ENCODE results near the gene IWS1. TPM values are rescaled to one million over a fixed set of nuclear protein-coding genes. Genes with fewer than 3 reads are reported as not detected.

The IWS1 gene
- polyA plus RNA-seq, 1 donor = 41.8 TPM

DNA sequence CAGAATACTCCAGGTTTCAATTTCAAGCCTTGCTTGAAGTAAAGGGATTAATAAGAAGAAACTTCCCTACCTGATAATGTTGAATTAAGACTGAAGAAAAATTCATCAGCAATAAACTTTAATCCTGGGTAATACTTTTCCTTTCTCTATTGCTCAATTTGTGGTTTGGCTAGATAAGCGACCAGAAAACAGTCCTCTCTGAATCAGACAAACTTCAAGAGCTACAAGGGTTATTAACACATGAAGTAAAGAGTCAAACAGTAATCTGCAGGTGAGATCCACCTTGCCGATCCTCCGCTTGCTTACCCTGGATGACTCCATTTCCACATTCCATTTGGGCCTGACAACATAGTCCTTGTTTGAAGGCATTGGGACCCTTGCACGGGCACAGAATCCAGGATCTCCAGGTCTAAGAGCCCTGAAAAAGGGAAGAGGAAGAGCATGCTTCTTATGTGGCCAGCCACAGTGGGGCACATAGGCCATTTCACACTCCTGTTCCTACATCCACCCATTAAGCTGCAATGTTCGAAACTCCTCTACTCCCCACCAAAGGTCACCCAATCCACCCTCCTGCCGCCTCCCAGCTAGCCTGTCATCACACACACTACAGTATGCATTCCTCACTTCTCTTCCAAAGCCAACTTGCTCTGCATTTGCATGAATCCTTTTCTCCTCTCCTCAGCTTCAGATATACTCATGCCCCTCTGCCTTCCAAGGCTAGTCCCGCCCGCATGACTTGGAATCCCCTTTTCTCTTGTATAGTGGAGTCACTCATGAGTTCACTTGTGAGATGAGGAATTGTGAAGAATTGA lies 39.8 kb downstream of the IWS1 start:
- DNase-seq = no peak

- no peak for DNase-seq
These were observed 40.6 kb downstream of the IWS1 start for GRCh38 chr2:127485694-127486071.

GRCh38 chr2:127485051-127485693 lies 41.1 kb downstream of the IWS1 start:
- DNase-seq = no peak

DNA sequence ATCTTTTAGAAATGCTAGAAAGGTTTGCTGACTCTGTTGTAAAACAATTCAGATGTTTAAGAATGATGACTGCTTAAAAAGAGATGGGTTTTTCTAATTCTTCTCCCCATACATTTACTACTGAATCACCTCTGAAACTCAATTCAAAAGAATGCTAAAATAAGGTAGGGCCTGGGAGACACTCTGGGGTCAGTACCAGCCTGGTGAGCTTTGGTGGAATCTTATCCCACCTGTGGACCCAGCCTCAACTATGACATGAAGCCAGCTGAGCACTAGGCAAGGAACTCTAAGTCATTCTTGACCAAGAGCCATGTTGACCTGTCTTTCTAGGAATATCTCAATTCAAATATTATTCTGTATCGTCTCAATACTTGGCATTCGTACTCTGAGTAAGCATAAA lies 44.3 kb downstream of the IWS1 start:
- no peak for DNase-seq

DNA sequence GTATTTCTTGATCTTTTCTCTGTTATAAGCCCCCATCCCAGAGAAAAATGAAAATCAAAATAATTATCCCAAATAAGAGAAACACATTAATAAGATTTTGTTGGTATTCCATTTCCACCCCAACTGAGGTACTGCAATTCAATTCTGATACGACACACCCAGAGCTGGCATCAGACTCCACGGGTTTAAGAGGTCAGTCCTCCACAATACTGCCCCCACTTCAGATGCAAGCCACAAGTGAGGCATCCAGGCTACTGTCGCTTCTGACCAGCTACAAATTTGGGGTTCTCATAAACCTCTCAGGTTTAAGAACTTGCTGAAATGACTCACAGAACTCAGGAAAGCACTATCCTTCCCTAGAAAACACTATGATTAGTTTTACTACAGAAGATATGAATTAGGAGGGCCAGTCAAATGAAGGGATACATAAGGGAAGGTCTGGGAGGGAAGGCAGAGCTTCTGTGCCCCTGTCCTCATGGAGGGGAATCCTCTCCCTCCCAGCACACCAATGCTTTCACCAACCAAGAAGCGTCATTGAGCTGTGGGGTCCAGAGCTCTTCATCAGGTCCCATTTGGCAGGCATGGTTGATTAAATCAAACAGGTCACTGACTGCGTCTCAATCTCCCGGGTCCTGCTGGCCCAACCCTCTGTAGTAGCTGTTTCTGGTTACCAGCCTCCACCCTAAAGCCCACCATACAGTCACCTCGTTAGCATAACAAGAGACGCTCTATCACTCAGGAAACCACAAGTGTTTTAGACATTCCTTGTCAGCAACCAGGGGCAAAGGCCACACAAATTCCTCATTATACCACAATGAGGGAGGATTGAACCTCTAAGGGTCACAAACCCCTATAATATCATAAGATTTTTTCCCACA lies 46.2 kb downstream of the IWS1 start:
- no peak for DNase-seq

DNA sequence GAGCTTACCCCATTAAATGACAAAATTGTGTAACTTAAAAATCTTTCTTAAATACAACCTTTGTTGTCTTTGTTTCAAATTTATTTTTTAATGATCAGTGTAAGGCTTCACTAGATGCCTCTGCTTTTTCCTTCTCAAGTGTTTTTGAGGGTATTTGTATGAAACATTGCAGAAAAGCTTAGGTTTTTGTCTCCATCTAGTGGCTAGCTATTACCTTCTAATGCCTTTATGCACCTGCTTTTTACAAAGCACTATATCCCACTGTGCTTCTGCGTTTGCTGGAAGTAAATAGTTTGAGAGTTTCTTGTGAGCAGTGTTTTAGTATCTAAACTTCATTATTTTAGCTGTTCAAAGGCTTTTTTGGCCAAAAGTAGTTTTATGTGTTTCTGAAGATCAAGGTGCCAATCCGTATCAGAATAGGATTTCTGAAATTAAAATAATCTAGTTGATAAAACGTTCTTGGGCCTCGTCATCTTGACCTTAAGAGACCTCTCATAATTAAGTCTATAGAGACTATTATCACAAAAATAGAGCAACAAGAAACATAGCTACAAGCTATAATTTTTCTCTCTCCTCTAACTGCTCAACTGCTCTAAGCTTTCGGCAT lies 47.0 kb downstream of the IWS1 start:
- peak; percentile 53 for DNase-seq

DNA sequence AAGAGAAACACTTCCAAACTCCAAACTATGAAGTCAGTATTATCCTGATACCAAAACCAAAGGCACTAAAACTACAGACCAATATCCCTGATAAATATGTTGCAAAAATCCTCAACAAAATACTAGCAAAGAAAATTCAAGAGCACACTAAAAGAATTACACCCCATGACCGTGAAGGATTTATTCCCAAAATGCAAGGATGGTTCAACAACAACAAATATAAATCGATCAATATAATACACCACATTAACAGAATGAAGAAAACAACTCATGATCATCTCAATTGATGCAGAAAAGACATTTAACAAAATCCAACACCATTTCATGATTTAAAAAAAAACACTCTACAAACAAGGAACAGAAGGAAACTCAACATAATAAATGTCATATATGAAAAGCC lies 50.5 kb downstream of the IWS1 start:
- no peak for DNase-seq

GRCh38 chr2:127472268-127472667 lies 54.0 kb downstream of the IWS1 start:
- DNase-seq = no peak

DNA sequence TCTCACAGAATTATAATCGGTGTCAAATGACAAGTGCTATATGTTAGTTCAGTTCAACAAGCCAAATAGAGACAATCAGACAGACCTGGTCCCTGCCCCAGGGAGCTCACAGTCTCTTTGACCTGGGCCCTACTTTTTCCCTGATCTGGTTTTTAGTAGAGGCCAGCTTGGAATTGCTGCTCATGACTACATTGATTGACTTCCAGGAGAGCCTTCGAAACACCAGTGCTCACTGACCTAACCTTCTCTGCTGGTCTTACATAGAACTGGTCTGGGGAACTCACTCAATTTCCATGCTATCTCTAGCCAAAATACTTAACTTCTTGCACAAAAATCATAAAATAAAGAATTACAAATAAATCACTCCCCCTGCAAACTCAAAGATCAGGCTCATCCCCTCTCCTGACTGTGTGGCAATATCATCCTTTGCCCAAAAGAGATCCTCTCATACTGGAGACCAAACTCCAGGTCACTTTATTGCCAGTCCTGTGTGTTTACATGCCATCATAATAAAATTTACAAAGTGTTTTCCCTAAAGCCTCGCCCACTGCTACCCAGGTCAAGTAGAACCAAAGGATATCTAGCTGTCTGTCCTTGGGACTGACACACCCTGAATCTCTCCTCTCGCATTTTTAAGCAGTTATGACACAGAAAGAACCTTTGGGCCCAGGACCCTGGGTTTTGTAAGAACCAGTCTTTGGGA lies 54.9 kb downstream of the IWS1 start:
- no peak for DNase-seq

DNA sequence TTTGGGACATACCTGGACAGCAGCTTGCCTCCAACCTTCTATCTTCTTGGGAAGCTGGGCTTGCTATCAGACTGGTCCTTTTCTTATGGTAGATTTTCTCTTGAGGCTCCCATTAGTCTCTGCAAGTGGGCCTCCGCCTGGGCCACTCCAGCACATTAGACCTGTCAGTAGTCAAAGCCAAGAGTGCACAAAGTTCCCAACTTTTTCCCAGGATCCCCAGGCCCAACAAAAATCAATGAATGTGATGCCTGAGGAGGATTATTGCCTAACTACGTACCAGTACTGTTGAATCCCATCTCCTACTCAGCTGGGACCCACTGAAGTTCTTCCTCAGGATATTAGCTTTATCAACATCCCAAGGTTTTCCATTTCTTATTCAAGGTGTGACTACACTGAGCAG lies 56.3 kb downstream of the IWS1 start:
- DNase-seq = no peak

- DNase-seq = no peak
These were observed 57.2 kb downstream of the IWS1 start for GRCh38 chr2:127469051-127469450.

- DNase-seq = no peak
These were observed 61.0 kb downstream of the IWS1 start for GRCh38 chr2:127465258-127465657.

DNA sequence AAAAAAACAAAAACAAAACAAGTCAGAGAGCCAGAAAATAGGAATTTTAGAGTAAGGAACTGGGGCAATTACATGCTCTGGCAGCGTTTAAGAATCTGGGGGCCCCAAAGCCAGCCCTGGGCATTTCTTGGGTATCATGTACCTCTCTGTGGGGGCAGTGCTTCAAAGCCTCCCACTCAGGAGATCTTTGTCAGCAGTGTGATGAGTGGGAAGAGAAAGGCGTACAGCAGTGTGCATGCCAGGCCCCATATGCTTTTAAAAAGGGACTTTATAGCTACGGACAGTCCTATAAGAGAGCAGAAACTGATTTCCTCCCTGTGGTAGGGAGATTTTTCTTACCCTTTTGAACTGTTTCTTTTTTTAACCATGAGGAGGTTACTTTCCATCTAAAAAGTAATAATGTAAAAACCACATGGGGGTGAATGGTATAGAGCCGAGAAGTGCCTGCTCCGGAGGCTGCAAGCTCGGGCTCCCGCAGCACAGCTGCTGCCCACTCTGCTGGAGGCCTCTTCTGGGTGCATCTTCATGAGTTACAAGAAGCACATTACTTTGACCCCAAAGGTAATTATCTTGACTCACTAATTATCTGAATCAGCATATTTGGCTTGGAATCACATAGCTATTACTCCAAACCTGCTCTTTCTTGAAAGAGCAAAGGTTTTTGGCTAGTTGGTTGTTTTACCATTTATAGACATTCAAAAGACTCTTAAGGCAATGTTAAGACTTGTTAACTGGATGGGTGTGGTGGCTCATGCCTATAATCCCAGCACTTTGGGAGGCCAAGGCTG lies 61.6 kb downstream of the IWS1 start:
- no peak for DNase-seq

DNA sequence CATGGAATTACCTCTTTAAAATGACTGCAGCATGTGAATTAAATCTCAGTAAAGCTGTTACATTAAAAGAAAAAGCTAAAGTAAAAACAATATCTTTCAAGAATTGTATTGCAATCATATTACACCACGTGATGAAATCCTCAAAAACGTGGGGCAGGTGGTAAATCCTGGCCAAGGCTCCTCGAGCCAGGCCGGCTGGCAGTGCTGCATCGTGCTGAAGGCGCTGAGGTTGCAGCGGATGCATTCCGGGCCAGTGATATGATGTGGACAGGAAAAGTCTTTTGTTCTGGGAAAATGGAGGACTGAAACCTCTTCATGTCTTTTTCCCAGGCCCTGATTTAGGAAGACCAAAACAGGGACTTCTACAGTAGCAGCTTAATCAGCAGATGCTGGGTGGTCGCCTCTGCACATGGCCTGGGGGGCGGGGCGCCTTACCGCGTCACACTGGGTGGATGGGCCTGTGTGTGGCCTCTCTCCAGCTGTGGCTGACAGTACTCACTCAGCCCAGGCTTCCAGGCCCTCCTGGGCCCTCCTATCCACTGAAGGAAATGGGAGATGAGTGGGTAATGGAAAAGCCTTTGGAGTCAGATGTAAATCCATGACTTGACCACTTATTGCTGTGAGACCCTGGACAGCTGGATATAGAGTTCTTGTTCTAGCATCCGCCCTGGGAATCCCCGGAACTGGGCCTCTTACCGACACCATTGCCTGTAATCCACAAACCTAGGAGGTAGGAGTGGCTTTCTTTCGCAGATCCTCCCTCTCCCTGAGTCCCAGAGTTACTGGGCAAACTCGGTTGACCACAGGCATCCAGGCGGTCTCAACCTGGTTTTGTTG lies 62.9 kb downstream of the IWS1 start:
- DNase-seq = peak; percentile 50

DNA sequence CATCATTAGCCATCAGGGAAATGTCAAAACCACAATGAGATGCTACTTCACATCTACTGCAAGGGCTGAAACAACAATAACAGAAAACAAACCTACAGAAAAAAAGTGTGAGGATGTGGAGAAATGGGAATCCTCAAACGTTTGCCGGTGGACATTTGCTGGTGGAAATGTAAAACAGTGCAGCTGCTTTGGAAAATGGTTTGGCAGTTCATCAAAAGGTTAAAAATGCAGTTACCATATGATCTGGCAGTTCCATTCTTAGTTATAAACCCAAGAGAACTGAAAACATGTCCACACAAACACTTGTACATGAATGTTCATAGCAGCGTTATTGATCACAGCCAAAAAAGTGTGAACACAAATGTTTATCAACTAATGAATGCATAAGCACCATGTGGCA lies 63.8 kb downstream of the IWS1 start:
- no peak for DNase-seq

- DNase-seq = no peak
These were observed 69.3 kb downstream of the IWS1 start for GRCh38 chr2:127456960-127457359.

DNA sequence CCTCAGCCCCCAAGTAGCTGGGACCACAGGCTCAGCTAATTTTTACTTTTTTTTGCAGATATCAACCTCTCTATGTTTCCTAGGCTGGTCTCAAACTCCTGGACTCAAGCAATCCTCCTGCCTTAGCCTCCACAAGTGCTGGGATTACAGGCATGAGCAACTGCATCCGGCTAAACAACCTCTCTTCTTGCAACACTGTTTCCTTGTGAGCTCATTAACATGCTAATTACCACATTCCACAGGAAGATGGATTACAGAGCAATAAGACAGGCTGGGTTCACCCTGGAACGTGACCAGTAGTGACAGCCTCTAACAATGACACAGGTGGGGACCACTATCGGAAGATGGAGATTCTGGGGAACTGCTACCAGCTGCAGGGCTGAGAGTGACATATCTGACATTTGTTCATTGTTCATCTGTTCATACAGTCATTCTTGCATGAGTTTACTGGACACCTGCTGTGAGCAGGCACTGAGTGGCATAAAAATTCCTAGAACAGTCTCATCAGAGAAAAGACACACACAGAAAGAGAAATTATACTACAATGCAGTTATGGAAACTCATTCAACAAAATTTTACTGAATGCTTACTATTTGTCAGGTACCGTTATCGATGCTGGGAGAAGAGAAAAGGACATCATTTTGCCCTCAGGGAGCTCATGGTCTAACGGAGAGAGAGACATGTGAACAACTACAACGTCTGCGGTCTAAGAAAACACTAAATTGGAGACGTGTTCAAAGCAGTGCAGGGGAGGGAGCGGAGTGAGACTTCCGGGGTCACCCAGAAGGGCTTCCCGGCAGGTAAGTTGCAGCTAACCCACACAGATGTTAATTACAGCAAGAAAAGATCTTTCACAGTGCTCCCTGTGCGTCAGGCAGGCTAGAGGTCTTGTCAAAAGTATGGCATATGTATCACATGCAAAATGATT lies 70.5 kb downstream of the IWS1 start:
- no peak for DNase-seq

DNA sequence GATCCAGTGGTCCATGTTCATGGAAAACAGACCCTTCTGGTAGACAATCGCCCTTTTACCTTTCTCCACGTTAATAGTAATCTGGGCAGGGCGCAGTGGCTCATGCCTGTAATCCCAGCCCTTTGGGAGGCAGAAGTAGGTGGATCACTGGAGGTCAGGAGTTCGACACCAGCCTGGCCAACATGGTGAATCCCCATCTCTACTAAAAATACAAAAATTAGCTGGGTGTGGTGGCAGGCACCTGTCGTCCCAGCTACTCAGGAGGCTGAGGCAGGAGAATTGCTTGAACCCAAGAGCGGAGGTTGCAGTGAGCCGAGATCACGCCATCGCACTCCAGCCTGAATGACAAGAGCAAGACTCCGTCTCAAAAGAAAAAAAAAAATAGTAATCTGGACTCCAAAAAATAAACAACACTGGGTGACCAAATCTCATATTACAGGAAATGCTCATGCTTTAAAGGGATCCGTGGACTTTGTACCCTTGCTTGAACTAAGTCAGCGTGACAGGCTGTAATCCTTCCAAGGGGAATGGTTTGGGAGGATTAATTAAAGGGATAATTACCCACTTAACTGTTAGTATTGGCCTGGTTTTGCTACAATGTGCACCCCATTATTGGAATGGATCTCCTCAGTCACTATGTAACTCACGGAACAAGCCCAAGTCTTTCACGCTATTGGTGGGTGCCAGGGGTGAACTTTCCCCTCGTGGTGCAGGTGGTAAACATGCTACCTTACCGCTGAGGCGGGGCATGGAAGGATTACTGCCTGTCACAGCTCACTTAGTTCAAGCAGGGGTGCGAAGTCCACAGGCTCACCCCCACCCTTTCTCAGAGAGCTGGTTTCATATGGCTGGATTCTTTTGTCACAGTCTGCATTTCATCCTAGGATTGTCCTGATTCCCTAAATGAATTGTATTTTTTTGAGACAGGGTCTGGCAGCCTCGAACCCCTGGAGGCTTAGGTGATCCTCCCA lies 71.4 kb downstream of the IWS1 start:
- no peak for DNase-seq
